Cardiac septum (tissue), 1 donor: ENCODE results near the gene IP6K3. TPM values are rescaled to one million over a fixed set of nuclear protein-coding genes. Genes with fewer than 3 reads are reported as not detected.

Source experiments
- DNase-seq: peaks from one replicate; pipeline ENCODE4 v3.0.0-alpha.2; 2020; ENCODE audit warnings: low spot score
- intact Hi-C: fragments of 100-400 bp; cut with DNase I; formaldehyde crosslinking; loops from one replicate; pipeline ENCODE4 v1.14.0; 2022
- total RNA-seq: library from RNA; stranded (reverse); fragmentation: NEBNext Ultra II Directional; extraction: Animal tissue kit (Norgen Biotek cat#: 25700); gene quantifications from one replicate; pipeline ENCODE4 v1.2.1, GENCODE V29; 2021
- donor health status: DM: no; HTN: no; CAD: no.

IP6K3 gene
- total RNA-seq, 1 donor from 2014 or later = 16.6 TPM

- no peak for DNase-seq
- intact Hi-C loops = loop anchor here (2.0 kb wide), 1 partner anchor 179 kb away; no protein-coding TSS in a partner anchor
Measured at GRCh38 chr6:33763483-33763882, 16.8 kb upstream of the IP6K3 start.

DNA sequence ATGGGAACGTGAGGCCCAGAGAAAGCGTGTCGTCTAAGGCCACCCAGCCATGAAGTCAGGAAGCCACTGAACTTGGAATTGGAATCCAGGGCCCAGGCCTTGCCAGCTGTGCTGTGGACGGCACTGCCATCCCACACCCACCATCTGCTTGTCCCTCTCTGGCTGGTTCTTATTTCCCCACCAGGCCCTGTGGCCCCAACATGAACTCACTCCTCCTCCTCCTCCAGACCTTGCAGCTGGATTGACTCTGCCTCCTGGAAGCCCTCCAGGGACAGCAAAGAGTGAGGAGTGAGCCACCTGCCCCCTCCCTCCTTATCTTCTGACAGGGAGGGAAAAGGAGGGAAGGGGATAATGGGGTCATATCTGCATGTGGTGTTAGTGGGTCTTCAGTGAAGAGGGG lies 16.0 kb upstream of the IP6K3 start:
- no peak for DNase-seq
- intact Hi-C loops = loop anchor here (1.0 to 2.0 kb wide), 2 partner anchors 18 to 178 kb away; no protein-coding TSS in a partner anchor

DNA sequence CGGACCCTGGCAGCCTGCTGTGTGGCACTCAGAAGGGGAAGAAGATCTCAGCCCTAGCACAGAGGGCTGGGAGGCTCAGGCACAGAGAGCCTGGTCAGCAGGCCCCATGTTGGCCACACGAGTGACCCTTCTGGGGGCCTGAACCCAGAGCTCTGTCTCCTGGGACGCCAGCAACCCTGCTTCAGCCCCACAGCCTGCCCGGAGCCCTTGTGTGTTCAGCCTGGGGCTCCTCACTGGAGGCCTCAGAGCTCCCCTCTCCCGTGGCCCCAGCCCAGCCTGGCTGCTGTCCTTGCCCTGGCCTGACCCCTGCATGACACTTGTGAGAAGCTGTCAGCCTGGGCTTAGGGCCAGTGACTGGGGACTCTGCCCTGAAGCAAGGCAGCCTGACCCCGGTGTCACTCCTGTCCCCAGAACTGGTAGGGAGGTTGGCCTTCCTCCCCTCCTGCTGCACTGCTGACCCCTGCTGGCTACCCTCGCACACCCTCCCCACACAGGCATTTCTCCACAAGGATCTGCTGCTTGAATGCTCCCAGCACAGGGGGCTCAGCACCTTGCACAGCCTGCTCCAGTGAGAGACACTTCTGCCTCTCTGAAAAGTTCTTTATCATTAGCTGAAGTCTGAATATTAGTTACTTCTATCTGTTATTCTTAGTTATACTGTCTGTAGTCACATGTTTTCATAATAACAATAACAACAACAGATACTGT lies 15.4 kb upstream of the IP6K3 start:
- peak; percentile 86 for DNase-seq

DNA sequence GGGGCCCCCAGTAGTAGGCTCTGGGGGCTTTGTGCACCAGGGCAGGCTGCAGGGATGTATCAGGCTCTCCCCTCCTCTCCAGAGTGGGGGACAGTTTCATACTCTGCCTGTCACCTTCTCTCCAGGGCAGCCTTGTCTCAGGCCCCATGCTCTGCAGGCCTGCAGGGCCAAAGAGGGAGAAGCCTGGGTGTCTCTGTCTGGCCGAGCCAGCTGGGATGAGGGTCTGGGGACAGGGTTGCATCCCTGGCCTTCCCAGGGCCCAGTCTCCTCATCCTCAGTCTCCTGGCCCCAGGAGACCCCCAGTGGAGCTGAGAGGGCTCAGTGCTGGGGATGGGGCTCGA lies 14.8 kb upstream of the IP6K3 start:
- intact Hi-C loops = loop anchor here (2.0 kb wide), 1 partner anchor 51 kb away; the partner anchor contains the start of gene UQCC2
- no peak for DNase-seq

More for the DNA sequence above, 15.4 kb upstream of the IP6K3 start:
- intact Hi-C loops = loop anchor here (1.0 to 2.0 kb wide), 3 partner anchors 18 to 177 kb away; partner anchors contain the start of gene UQCC2

DNA sequence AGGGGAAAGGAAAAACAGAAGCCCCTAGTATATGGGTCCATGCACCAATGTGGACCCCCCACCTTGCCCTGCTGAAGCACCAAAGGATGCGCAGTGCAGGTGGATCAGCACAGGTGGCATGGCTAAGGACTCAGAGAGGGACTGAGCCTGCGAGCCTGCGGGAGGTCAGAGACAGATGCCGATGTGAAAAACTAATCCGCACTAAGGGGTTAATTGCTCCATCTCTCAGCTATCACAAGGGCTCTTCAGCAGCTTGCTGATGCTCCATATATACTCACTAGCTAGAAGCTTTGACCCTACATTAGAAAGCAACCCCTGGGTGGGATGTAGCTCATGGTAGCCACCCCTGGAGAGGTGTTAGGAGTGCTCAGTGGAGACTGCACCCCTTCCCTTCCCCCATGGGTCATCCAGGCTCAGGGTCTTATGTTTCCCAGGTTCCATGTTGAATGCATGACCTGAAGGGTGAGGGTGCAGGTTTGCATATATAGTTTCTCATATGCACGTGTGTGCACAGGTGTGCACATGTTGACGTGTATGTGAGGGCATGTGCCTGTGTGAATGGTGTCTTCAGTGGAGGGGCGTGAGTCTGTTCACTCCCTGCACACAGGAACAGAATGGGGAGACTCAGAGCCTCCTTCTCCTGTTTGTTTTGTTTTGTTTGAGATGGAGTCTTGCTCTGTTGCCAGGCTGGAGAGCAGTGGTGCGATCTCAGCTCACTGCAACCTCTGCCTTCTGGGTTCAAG lies 13.4 kb upstream of the IP6K3 start:
- intact Hi-C loops = loop anchor here (2.0 kb wide), 1 partner anchor 49 kb away; the partner anchor contains the start of gene UQCC2
- DNase-seq = no peak

GRCh38 chr6:33758815-33759216 lies 12.1 kb upstream of the IP6K3 start:
- intact Hi-C loops = no loop called here
- no peak for DNase-seq

- DNase-seq = no peak
- intact Hi-C loops = no loop called here
Measured at GRCh38 chr6:33757906-33758305, 11.2 kb upstream of the IP6K3 start.

GRCh38 chr6:33757113-33757512 lies 10.4 kb upstream of the IP6K3 start:
- intact Hi-C loops = no loop called here
- no peak for DNase-seq

- intact Hi-C loops = no loop called here
- DNase-seq = no peak
Measured at GRCh38 chr6:33756211-33756954, 9.7 kb upstream of the IP6K3 start.

DNA sequence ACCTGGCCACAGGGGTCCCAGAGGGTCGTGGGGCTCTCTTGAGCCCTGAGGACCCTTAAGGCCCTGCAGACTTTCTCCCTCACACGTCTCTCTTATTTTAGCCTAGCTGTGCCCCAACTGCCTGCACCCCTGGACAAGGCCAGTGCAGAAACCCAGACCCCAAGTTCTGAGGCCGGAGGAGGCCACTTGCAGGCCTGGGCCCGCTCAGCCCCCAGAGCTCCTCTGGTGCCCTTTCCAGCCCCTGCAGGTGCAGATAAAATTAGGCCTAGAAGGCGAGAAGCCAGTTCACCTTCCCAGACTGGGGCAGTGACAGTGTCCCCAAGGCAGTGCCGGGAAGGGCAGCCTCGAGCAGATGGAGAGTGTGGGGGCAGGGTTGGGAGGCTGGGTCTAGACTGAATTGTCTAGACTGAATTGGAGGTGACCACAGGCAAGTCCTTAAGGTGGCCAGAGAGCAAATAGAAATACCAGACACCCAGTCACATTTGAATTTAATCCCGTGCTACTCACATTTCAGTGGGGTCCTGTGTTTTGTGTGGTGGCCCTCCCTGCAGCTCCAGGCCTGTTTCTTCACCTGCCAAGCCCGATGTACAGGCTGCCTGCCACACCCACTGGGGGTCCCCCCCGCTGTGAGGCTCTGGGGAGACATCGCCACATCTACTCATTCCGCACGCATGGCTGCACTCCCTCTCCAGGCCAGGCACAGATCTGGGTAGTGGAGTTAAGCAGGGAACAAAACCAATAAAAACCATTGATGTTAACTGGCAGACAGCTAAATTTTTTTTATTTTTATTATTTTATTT lies 8.6 kb upstream of the IP6K3 start:
- intact Hi-C loops = no loop called here
- no peak for DNase-seq

DNA sequence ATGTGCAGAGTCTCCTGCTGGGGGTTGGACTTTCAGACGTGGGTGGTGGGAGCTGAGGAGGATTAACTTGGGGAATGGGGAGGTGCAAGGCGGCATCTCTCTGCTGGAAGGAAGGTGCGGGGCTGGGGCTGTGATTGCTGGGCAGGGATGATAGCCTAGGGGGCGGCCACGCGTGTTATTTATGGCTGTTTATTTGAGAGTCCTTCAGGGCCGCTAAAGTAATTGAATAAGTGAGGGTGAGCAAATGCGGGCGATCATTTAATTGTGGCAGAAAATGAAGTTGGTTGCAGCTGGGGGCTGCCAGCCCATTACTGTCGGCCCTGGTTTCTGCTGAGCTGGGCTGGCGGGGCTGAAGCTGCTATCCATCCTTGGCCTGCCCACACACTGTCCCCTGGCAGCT lies 7.5 kb upstream of the IP6K3 start:
- DNase-seq = no peak
- intact Hi-C loops = no loop called here

GRCh38 chr6:33752646-33753015 lies 5.9 kb upstream of the IP6K3 start:
- intact Hi-C loops = no loop called here
- no peak for DNase-seq

DNA sequence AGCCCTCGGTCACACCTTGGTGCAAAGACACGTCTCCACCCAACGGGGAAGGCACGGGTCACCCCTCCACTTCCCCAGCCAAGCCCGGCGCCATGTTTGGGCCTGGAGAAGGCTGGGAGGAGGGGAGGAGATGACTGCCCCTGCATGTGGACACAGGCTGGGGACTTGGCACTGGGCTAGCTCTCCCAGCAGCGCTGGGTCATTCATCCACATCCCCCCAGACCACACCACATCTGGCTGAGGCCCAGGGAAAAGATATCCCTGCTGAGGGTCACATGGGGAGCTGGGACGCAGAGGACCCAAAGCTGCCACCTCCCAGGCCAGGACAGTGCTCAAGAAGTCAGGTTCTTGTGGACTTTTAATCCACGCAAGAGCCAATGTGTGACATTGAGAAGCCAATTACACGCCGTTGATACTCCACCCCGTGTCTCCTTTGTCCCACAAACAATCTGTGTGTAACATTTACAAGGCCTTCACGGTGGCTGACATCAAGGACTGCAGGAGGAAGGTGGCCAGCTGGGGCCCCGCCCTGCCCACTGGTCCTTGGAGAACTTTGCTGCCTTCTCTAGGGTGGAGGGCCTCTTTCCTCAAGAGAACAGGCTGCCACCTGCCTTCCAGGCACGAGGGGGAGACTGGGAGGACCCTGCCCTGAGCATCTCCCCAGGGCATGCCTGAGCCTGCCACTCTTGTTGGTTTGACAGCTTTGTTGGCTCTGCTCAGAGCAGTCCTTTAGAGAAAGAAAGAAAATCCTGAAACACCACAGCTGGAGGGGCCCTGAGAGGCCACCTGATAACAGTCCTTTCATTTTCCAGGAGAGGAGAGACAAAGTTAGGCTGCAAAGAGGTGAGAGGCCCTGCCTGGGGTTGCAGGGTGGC lies 5.3 kb upstream of the IP6K3 start:
- intact Hi-C loops = no loop called here
- DNase-seq = no peak

DNA sequence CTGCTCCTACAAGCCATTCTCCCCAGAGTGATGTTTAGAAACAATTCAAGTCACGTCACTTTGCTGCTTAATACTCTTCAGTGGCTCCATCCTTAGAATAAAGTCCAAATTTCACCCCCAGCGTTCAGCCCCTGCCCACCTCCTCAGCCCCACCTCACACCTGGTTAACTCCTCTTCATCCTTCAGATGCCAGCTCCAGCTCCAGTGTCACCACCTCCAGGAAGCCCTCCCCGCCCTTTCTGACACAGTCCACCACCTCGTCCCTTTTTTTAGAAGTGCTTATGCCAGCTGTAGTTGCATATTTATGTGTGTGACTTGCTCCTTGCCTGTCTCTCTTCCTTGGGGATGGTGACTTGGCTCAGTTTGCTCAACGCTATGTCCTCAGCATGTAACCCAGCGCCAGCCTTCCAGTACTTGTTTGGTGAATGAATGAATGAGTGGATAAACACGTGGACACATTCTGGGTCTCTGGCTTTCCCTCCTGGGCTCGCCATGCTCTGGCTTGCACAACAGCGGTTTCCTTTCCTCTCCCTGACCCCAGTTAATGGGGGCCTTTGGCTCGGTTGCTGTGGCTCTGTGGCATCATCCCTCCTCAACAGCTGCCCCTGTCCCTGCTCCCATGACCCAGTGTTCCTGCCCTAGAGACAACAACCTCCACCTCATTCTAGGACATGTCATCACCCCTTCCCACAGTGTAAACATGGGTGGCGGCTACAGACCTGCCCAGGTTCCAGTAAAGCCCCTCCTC lies 3.7 kb upstream of the IP6K3 start:
- DNase-seq = no peak
- intact Hi-C loops = no loop called here

DNA sequence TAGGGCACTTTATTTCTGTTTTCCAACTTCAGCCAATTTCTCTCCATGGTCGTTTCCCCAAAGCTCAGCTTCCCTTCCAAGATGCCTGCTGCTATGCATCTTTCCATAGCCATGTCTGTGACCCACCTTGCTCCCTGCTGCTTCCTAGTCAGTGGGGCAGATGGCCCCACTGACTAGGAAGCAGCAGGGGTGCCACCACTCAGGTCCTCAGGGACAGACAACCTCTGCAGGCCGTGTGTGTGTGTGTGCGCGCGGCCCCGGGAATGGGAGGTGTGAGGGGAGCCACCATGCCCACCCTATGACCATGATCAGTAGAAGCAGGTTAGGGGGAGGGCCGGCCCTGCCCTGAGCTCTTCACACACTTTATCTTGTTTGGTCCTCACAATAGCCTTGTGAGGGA lies 2.7 kb upstream of the IP6K3 start:
- intact Hi-C loops = no loop called here

DNA sequence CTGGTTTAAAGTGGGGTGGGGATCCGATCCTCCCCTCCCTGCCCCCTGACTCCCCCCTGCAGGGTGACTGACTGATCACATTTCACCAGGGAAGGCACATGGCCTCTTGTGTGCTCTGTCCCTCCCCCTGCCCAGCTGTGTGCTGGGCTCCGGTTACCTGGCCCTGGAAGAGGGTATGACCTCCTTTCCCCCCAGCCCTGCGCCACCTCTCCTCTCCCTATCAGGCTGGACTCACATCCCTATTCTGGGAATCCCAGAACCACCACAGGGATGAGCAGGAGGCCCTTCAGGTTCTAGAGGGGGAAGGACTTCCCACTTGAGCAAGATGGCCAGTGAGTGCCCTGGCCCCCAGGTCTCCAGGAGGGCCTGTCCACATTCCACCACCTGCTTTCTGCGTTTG lies 2.1 kb upstream of the IP6K3 start:
- DNase-seq = no peak
- intact Hi-C loops = no loop called here

More for the DNA sequence above, 2.7 kb upstream of the IP6K3 start:
- DNase-seq = no peak

GRCh38 chr6:33747823-33748222 lies 1.1 kb upstream of the IP6K3 start:
- DNase-seq = no peak
- intact Hi-C loops = no loop called here

DNA sequence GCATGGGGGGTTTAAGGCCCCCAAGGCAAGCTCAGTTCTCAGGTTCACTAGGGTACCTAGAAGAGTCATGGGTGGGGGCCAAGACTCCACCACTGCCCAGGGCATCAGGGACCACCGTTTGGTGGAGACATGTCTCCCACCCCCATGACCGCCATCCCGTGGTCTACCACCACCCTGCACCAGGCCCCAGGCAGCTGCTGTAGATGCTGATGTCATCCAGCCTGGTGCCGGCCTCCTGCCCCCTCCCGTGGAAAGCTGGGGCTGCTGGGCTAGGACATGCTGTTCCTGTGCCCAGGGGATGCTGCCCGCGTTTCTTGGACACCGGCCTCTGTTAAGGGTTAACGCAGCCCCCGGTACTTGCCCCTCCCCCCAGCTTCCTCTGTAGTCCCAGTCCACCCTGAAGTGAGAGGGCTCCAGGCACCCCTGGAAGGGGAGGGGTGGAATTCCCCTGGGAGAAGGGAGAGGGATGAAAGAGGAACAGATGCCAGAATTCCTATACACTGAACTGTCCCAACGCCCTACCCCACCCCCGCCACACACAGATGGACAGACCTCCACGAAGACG lies 587 bp downstream of the IP6K3 start:
- intact Hi-C loops = no loop called here
- DNase-seq = peak; percentile 85
